HepG2 (cell line): ENCODE data around the gene SCAF11. TPM values are rescaled to one million over a fixed set of nuclear protein-coding genes. Genes with fewer than 3 reads are reported as not detected.

ENCODE experiments used
- DNMT1 ChIP-seq: sonication (generic); formaldehyde crosslinking; IDR thresholded peaks from 2 replicates; pipeline ENCODE4 v1.5.1; 2020; ENCODE audit warnings: mild to moderate bottlenecking, missing genetic modification reagents
- FLYWCH1 ChIP-seq: sonication (generic); formaldehyde crosslinking; IDR thresholded peaks from 2 replicates; pipeline ENCODE4 v1.8.1; 2023; ENCODE audit warnings: mild to moderate bottlenecking, missing genetic modification reagents
- GABPB1 ChIP-seq: IDR thresholded peaks from 2 replicates; pipeline ENCODE4 v1.6.1; 2016; ENCODE audit warnings: mild to moderate bottlenecking, missing genetic modification reagents, moderate library complexity, missing compliant biosample characterization
- GLI4 ChIP-seq: sonication (generic); formaldehyde crosslinking; IDR thresholded peaks from 2 replicates; pipeline ENCODE4 v1.5.1; 2020; ENCODE audit warnings: missing genetic modification reagents, mild to moderate bottlenecking, moderate library complexity, borderline replicate concordance
- MAZ ChIP-seq, 2 experiments: sonication (generic) in 1 of 2; formaldehyde crosslinking in 1 of 2; IDR thresholded peaks; 2 replicates each; pipeline versions ENCODE4 v1.5.0 to v1.6.1; 2012 to 2020; ENCODE audit warnings: low read depth in 2 of 2, mild to moderate bottlenecking in 2 of 2, borderline replicate concordance in 1 of 2, improper control_type of control experiment in 1 of 2, low read length in 1 of 2, missing genetic modification reagents in 1 of 2, moderate library complexity in 1 of 2
- PITX1 ChIP-seq: sonication (generic); formaldehyde crosslinking; IDR thresholded peaks from 2 replicates; pipeline ENCODE4 v1.5.1; 2020; ENCODE audit warnings: mild to moderate bottlenecking, missing genetic modification reagents
- RCOR2 ChIP-seq: IDR thresholded peaks from 2 replicates; pipeline ENCODE4 v1.6.1; 2016; ENCODE audit warnings: missing biosample characterization, missing genetic modification reagents
- RFX5 ChIP-seq: IDR thresholded peaks from 2 replicates; pipeline ENCODE4 v1.6.1; 2011; ENCODE audit warnings: low read depth, low read length, improper control_type of control experiment
- RXRA ChIP-seq: sonication (generic); formaldehyde crosslinking; IDR thresholded peaks from 2 replicates; pipeline ENCODE4 v1.5.1; 2020; ENCODE audit warnings: missing genetic modification reagents
- TEAD3 ChIP-seq: optimal IDR thresholded peaks from 2 replicates; pipeline ENCODE3; 2016; ENCODE audit warnings: borderline replicate concordance
- U2AF2 ChIP-seq: fragments of 200-400 bp; formaldehyde crosslinking; IDR thresholded peaks from 2 replicates; pipeline ENCODE4 v1.6.1; 2017; ENCODE audit warnings: low read depth, mild to moderate bottlenecking, low read length
- ZNF558 ChIP-seq: sonication (generic); formaldehyde crosslinking; IDR thresholded peaks from 2 replicates; pipeline ENCODE4 v1.9.0; 2022; ENCODE audit warnings: mild to moderate bottlenecking, missing genetic modification reagents, borderline replicate concordance
- ZNF605 ChIP-seq: sonication (generic); formaldehyde crosslinking; IDR thresholded peaks from 2 replicates; pipeline ENCODE4 v1.8.0; 2022; ENCODE audit warnings: mild to moderate bottlenecking, missing genetic modification reagents
- ZNF674 ChIP-seq: sonication (generic); formaldehyde crosslinking; IDR thresholded peaks from 2 replicates; pipeline ENCODE4 v1.5.0; 2020; ENCODE audit warnings: low read depth, mild to moderate bottlenecking, missing genetic modification reagents
- ZNF777 ChIP-seq: sonication (generic); formaldehyde crosslinking; IDR thresholded peaks from 2 replicates; pipeline ENCODE4 v1.4.0; 2020; ENCODE audit warnings: missing genetic modification reagents
- polyA plus RNA-seq, 8 experiments: library from polyadenylated mRNA; depleted of rRNA in 3 of 8; stranded (reverse) in 7 of 8; unstranded in 1 of 8; fragments of >200 nt; fragmentation: Illumina TruSeq in 4 of 8; extraction: Trizol in 4 of 8; gene quantifications; 2 replicates each; pipeline versions ENCODE4 v1.2.1 to v1.2.3, GENCODE V29; 2011 to 2016; ENCODE audit warnings: low read depth in 4 of 8, missing spikeins in 1 of 8, mixed read lengths in 1 of 8; ENCODE audit not compliant: insufficient read depth in 1 of 8
- total RNA-seq, 5 experiments: library from RNA; depleted of rRNA; stranded (reverse); fragments of >200 nt; fragmentation: Illumina TruSeq; extraction: Trizol; gene quantifications; 2 replicates each; pipeline ENCODE4 v1.2.3, GENCODE V29; 2016; ENCODE audit warnings: low read depth in 1 of 5
- TF ChIP-seq, protein P1 (sequence below): sonication (generic); formaldehyde crosslinking; IDR thresholded peaks from 2 replicates; pipeline ENCODE4 v1.9.0; 2022; ENCODE audit warnings: missing genetic modification reagents, mild to moderate bottlenecking, borderline replicate concordance
- TF ChIP-seq, protein P2 (sequence below): sonication (generic); formaldehyde crosslinking; IDR thresholded peaks from 2 replicates; pipeline ENCODE4 v1.8.0; 2022; ENCODE audit warnings: missing genetic modification reagents, mild to moderate bottlenecking, inconsistent platforms, borderline replicate concordance
- TF ChIP-seq, protein P3 (sequence below): sonication (generic); formaldehyde crosslinking; IDR thresholded peaks from 2 replicates; pipeline ENCODE4 v1.9.0; 2021; ENCODE audit warnings: missing genetic modification reagents, borderline replicate concordance
- TF ChIP-seq, protein P4 (sequence below): sonication (generic); formaldehyde crosslinking; conservative IDR thresholded peaks from 2 replicates; pipeline ENCODE4 v1.4.0; 2020; ENCODE audit warnings: missing genetic modification reagents
- TF ChIP-seq, protein P5 (sequence below): sonication (generic); formaldehyde crosslinking; IDR thresholded peaks from 2 replicates; pipeline ENCODE4 v1.4.0; 2020; ENCODE audit warnings: mild to moderate bottlenecking, missing genetic modification reagents

The SCAF11 gene
- total and polyA plus RNA-seq, 2 of the 13 experiments (the other 11 are each of a cell fraction or from before 2014, with no cell fraction given): 26.9 to 38.3 TPM

DNA sequence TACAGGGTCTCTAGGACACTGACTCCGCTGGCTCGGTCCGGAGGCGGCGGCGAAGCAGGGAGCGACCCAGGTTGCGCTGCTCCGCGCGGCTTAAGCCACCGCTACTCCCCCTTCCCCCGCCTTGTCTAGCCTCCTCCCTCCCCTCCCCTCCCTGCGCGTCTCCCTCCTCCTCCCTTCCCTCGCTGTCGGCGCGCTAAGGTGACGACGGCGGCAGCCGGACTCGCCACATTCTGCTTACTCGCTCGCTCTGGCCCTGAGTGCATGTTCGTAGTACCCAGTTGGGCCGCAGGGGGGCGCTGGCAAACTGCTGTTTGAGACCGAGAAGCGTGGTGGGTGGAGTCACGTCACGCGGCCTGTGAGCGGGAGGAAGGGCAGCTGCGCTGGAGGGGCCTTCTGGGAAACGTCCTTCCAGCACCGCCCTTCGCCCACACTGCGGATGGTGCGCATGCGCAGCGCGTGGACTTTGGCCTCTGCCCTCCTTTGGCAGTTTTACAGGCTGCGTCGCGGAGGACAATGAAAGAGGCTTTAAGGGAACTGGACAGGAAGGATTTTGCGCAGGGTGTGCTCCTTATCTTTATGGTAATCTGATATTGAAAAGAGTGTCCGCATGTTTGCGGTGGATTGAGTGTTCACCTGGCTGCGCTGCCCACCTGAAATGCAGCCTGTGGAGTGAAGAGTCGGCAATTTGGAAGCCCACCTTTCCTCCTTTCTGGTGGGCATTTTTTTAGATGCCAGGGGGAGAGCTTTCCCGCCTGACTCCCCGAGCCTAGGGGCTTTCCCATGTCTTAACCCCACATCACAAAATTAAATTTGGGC is at the start of gene SCAF11 (continued):
- TF ChIP-seq, protein P1, sequence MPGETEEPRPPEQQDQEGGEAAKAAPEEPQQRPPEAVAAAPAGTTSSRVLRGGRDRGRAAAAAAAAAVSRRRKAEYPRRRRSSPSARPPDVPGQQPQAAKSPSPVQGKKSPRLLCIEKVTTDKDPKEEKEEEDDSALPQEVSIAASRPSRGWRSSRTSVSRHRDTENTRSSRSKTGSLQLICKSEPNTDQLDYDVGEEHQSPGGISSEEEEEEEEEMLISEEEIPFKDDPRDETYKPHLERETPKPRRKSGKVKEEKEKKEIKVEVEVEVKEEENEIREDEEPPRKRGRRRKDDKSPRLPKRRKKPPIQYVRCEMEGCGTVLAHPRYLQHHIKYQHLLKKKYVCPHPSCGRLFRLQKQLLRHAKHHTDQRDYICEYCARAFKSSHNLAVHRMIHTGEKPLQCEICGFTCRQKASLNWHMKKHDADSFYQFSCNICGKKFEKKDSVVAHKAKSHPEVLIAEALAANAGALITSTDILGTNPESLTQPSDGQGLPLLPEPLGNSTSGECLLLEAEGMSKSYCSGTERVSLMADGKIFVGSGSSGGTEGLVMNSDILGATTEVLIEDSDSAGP: peak; percentile 96
- TF ChIP-seq RXRA (peak; percentile 87), PITX1 (CRISPR knock-in tag) (peak; percentile 51), RCOR2 (CRISPR knock-in tag) (peak; percentile 70; the same call in 1 of the 2 replicates), RFX5 (no peak), FLYWCH1 (CRISPR knock-in tag) (0 out of 2 replicates have a peak, but pooled peaks have one; percentile 41), TEAD3 (peak; percentile 81), GLI4 (CRISPR knock-in tag) (peak; percentile 72; the same call in 1 of the 2 replicates), GABPB1 (peak; percentile 83), ZNF558 (CRISPR knock-in tag) (peak; percentile 94), MAZ (IDR thresholded peaks at IDR 0.05; ENCODE audit: borderline replicate concordance, low read depth, low read length) (peak; percentile 99), MAZ (CRISPR knock-in tag; IDR thresholded peaks at IDR 0.05; ENCODE audit: low read depth) (peak; percentile 99), ZNF777 (CRISPR knock-in tag) (0 out of 2 replicates have a peak, but pooled peaks have one; percentile 7), U2AF2 (no peak), DNMT1 (CRISPR knock-in tag) (no peak), ZNF674 (peak; percentile 80; the same call in 1 of the 2 replicates), ZNF605 (CRISPR knock-in tag) (peak; percentile 90)
- TF ChIP-seq, protein P2, sequence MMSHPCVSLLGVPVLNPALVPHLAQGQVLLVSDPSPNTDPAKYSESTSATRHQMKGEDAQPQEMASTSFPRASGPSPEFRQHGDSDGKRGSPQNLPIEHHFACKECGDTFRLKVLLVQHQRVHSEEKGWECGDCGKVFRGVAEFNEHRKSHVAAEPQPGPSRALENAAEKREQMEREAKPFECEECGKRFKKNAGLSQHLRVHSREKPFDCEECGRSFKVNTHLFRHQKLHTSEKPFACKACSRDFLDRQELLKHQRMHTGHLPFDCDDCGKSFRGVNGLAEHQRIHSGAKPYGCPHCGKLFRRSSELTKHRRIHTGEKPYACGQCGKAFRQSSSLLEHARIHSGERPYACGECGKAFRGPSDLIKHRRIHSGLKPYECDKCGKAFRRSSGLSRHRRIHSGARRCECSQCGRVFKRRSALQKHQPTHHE (CRISPR knock-in tag): peak; percentile 62; the same call in 1 of the 2 replicates
- TF ChIP-seq, protein P3, sequence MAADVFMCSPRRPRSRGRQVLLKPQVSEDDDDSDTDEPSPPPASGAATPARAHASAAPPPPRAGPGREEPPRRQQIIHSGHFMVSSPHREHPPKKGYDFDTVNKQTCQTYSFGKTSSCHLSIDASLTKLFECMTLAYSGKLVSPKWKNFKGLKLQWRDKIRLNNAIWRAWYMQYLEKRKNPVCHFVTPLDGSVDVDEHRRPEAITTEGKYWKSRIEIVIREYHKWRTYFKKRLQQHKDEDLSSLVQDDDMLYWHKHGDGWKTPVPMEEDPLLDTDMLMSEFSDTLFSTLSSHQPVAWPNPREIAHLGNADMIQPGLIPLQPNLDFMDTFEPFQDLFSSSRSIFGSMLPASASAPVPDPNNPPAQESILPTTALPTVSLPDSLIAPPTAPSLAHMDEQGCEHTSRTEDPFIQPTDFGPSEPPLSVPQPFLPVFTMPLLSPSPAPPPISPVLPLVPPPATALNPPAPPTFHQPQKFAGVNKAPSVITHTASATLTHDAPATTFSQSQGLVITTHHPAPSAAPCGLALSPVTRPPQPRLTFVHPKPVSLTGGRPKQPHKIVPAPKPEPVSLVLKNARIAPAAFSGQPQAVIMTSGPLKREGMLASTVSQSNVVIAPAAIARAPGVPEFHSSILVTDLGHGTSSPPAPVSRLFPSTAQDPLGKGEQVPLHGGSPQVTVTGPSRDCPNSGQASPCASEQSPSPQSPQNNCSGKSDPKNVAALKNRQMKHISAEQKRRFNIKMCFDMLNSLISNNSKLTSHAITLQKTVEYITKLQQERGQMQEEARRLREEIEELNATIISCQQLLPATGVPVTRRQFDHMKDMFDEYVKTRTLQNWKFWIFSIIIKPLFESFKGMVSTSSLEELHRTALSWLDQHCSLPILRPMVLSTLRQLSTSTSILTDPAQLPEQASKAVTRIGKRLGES: 0 out of 2 replicates have a peak, but pooled peaks have one; percentile 53
- TF ChIP-seq, protein P4, sequence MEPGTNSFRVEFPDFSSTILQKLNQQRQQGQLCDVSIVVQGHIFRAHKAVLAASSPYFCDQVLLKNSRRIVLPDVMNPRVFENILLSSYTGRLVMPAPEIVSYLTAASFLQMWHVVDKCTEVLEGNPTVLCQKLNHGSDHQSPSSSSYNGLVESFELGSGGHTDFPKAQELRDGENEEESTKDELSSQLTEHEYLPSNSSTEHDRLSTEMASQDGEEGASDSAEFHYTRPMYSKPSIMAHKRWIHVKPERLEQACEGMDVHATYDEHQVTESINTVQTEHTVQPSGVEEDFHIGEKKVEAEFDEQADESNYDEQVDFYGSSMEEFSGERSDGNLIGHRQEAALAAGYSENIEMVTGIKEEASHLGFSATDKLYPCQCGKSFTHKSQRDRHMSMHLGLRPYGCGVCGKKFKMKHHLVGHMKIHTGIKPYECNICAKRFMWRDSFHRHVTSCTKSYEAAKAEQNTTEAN (CRISPR knock-in tag): peak; percentile 81
- TF ChIP-seq, protein P5, sequence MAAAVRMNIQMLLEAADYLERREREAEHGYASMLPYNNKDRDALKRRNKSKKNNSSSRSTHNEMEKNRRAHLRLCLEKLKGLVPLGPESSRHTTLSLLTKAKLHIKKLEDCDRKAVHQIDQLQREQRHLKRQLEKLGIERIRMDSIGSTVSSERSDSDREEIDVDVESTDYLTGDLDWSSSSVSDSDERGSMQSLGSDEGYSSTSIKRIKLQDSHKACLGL (CRISPR knock-in tag): peak; percentile 74; the same call in 1 of the 2 replicates
